ENCODE measurements around the gene TSPEAR.

TSPEAR gene

DNA sequence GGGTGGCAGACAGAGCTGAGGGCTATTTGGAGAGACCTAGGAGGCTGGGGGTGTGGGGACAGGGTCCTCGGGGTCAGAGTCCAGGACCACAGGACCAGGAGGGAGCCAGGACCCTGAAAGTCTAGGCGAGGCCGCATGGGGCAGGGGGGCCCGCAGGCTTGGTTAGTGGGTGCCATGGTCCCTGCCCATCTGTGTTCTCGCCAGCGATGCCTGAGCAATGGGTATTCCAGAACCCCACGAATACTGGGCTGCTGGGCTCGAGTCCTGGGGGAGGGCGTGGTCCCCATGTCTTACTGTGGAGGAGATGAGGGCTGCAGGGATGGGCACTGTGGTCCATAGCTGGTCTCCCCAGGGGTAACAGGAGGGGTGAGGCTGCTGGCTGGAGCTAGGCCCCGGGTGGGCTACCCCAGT lies 121.1 kb downstream of the TSPEAR start:
- TF ChIP-seq POLR2AphosphoS5 (IDR thresholded peaks at IDR 0.05; ENCODE audit: low read depth, low read length) (no peak), TAF1 (IDR thresholded peaks at IDR 0.05; ENCODE audit: borderline replicate concordance, insufficient read depth, low read length) (no peak), FOXP2 (optimal IDR thresholded peaks at IDR 0.05; ENCODE audit: borderline replicate concordance, extremely low read depth, extremely low read length, insufficient read depth) (no peak), SIN3A (IDR thresholded peaks at IDR 0.05; ENCODE audit: borderline replicate concordance, insufficient read depth, low read length) (no peak)
- TF ChIP-seq, protein P1, sequence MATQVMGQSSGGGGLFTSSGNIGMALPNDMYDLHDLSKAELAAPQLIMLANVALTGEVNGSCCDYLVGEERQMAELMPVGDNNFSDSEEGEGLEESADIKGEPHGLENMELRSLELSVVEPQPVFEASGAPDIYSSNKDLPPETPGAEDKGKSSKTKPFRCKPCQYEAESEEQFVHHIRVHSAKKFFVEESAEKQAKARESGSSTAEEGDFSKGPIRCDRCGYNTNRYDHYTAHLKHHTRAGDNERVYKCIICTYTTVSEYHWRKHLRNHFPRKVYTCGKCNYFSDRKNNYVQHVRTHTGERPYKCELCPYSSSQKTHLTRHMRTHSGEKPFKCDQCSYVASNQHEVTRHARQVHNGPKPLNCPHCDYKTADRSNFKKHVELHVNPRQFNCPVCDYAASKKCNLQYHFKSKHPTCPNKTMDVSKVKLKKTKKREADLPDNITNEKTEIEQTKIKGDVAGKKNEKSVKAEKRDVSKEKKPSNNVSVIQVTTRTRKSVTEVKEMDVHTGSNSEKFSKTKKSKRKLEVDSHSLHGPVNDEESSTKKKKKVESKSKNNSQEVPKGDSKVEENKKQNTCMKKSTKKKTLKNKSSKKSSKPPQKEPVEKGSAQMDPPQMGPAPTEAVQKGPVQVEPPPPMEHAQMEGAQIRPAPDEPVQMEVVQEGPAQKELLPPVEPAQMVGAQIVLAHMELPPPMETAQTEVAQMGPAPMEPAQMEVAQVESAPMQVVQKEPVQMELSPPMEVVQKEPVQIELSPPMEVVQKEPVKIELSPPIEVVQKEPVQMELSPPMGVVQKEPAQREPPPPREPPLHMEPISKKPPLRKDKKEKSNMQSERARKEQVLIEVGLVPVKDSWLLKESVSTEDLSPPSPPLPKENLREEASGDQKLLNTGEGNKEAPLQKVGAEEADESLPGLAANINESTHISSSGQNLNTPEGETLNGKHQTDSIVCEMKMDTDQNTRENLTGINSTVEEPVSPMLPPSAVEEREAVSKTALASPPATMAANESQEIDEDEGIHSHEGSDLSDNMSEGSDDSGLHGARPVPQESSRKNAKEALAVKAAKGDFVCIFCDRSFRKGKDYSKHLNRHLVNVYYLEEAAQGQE (IDR thresholded peaks at IDR 0.05; ENCODE audit: insufficient read depth in 1 of 2, low read depth in 2 of 2, low read length in 2 of 2): no peak

DNA sequence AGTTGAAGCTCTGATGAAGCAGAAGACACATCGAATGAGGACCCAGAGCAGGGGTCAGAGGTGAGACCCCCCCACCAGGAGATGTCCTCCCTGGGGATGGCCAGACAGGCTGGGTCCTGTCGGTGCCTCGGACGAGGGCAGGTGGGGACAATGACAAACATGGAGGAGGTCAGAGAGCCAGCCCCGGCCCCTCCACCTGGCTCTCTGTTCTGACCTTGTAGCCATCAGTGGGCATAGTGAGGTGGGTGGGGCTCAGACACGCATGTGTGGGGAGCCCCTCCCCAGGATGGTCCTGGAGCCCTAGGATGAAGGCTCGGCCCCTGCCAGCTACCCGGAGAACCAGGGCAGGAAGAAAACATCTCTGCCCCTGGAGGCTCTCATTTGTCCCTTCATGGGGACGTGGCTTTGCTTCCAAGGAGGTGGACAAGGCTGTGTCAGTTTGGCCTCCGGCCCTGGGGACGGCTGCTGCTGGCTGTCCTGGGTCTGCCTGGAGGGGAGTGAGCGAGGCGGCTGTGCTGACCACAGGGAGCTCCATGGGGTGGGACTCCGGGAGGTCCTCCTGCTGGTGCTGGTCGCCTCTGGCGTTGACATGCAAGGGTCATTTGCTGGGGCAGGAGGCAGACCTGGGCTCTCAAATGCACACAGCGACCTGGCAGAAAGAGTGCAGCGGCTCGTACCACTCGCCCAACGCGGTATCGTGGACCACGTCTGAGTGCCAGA lies 121.6 kb downstream of the TSPEAR start:
- TF ChIP-seq FOXP2 (optimal IDR thresholded peaks at IDR 0.05; ENCODE audit: borderline replicate concordance, extremely low read depth, extremely low read length, insufficient read depth) (no peak), POLR2AphosphoS5 (IDR thresholded peaks at IDR 0.05; ENCODE audit: low read depth, low read length) (no peak), TAF1 (IDR thresholded peaks at IDR 0.05; ENCODE audit: borderline replicate concordance, insufficient read depth, low read length) (no peak), SIN3A (IDR thresholded peaks at IDR 0.05; ENCODE audit: borderline replicate concordance, insufficient read depth, low read length) (no peak)
- TF ChIP-seq, protein P1 (IDR thresholded peaks at IDR 0.05; ENCODE audit: insufficient read depth in 1 of 2, low read depth in 2 of 2, low read length in 2 of 2): no peak

DNA sequence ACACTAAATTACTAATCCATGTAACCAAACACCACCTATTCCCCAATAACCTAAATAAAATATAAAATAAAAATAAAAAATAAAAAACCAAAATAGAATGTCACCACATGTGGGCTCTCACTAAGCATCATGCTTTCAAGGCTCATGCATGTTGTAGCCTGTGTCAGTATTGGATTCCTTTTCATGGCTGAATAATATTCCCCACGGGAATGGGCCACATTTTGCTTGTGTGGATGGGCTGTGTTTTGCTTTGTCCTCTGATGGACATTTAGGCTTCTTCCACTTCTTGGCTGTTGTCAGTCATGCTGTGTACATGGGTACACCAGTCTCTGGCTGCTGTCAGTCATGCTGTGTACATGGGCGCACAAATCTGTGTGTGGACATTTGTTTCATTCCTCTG lies 122.3 kb downstream of the TSPEAR start:
- no peak for TF ChIP-seq FOXP2 (optimal IDR thresholded peaks at IDR 0.05; ENCODE audit: borderline replicate concordance, extremely low read depth, extremely low read length, insufficient read depth)
- TF ChIP-seq, protein P1 (IDR thresholded peaks at IDR 0.05; ENCODE audit: insufficient read depth in 1 of 2, low read depth in 2 of 2, low read length in 2 of 2): no peak
- TF ChIP-seq POLR2AphosphoS5 (IDR thresholded peaks at IDR 0.05; ENCODE audit: low read depth, low read length): no peak

DNA sequence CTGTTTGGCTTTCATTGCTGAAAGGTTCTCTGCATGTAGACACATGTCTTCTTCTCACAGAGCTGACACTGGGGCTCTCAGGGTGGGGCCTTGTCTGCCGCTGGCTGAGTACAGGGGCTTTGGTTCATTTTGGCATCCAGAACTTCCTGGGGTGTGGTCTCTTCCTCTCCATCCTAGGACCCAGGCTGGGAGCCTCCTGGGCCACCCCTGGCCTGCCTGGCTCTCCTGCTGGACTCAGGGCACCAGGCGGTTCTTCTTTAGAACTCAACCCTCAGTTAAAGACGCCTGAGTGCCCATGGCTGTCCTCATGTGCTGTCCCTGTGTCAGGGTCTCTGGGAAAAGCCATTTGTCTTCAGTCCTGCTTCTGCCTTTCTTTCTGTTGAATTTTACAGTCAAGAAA lies 125.5 kb downstream of the TSPEAR start:
- TF ChIP-seq TAF1 (IDR thresholded peaks at IDR 0.05; ENCODE audit: borderline replicate concordance, insufficient read depth, low read length) (no peak), FOXP2 (optimal IDR thresholded peaks at IDR 0.05; ENCODE audit: borderline replicate concordance, extremely low read depth, extremely low read length, insufficient read depth) (no peak), SIN3A (IDR thresholded peaks at IDR 0.05; ENCODE audit: borderline replicate concordance, insufficient read depth, low read length) (no peak), POLR2AphosphoS5 (IDR thresholded peaks at IDR 0.05; ENCODE audit: low read depth, low read length) (no peak)
- TF ChIP-seq, protein P1 (IDR thresholded peaks at IDR 0.05; ENCODE audit: insufficient read depth in 1 of 2, low read depth in 2 of 2, low read length in 2 of 2): no peak

DNA sequence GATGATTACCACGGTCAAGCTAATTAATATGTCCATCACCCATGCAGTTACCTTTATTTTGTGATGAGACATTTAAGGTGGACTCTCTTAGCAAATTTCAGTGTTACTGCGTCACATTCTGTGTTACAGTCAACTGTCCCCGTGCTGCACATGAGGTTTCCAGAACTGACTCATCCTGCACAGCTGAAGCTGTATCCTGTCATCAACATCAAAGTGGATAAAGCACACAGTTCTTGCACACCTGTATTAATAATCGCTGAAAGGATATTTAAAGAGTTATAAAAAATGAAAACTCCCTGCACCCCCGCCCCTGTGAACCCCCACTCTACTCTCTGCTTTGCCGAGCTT lies 127.6 kb downstream of the TSPEAR start:
- no peak for TF ChIP-seq TAF1 (IDR thresholded peaks at IDR 0.05; ENCODE audit: borderline replicate concordance, insufficient read depth, low read length)

Data from PFSK-1 (cell line).